ENCODE measurements around the gene ZNF362.
"Not testable (repeated sequence)": the region's sequence is repeated elsewhere in the genome, so short reads cannot be mapped to it uniquely, and the experiment has no call there.

ZNF362 gene

DNA sequence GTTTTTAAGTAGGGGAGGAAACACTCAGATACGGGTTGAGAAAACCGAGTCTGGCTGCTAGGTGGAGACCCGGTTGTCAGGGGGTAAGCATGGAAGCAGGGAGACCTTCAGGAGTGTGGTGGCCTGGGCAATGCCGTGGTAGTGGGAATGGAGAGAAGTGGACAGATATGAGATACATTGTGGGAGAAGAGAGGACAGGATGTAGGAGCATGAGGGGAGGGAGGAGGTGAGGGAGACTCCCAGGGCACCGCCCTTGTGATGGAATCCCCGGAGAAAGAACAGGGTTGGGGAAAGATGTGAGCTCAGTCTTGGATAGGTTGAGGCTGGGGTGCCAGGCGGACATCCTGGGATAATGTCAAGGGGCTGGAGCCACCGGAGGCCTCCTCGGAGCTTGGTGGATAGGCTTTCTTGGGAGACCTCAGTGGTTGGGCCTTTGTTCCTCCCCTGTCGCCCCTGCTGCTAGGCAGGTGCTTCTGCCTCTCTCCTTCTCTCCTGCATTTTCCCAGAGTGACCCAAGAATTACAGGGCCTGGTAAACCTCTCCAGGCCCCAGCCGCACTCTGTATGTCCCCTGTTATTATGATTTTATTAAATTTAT, 21.3 kb downstream of the ZNF362 start:
- no peak overlapping the region for H3K4me3 ChIP-seq (ENCODE audit: low read length)
- no peaks in the 10 kb centered on the region for H3K27me3 ChIP-seq (ENCODE audit: control insufficient read depth, insufficient read depth, low read length)
- H3K36me3 ChIP-seq (ENCODE audit: control insufficient read depth, low read depth, low read length), result peaks cover 18% of the 10 kb centered on the region

GRCh38 chr1:33280091-33280661, 23.9 kb downstream of the ZNF362 start:
- no peak overlapping the region for H3K9ac ChIP-seq (ENCODE audit: low read length)
- no peaks in the 10 kb centered on the region for H3K27me3 ChIP-seq (ENCODE audit: control insufficient read depth, insufficient read depth, low read length)
- H3K4me1 ChIP-seq (ENCODE audit: control insufficient read depth, low read depth, low read length), result no peaks in the 10 kb centered on the region
- no peak overlapping the region for H3K27ac ChIP-seq (ENCODE audit: low read length)
- no peaks in the 10 kb centered on the region for H3K9me3 ChIP-seq (ENCODE audit: control insufficient read depth, low read depth, low read length)
- peaks cover 34% of the 10 kb centered on the region for H3K36me3 ChIP-seq (ENCODE audit: control insufficient read depth, low read depth, low read length)
- H3K4me3 ChIP-seq (ENCODE audit: low read length), result no peak overlapping the region

More for the DNA sequence above, 21.3 kb downstream of the ZNF362 start:
- no peak overlapping the region for H3K9ac ChIP-seq (ENCODE audit: low read length)
- no peaks in the 10 kb centered on the region for H3K9me3 ChIP-seq (ENCODE audit: control insufficient read depth, low read depth, low read length)
- peaks cover 4% of the 10 kb centered on the region for H3K4me1 ChIP-seq (ENCODE audit: control insufficient read depth, low read depth, low read length)
- H3K27ac ChIP-seq (ENCODE audit: low read length), result no peak overlapping the region

DNA sequence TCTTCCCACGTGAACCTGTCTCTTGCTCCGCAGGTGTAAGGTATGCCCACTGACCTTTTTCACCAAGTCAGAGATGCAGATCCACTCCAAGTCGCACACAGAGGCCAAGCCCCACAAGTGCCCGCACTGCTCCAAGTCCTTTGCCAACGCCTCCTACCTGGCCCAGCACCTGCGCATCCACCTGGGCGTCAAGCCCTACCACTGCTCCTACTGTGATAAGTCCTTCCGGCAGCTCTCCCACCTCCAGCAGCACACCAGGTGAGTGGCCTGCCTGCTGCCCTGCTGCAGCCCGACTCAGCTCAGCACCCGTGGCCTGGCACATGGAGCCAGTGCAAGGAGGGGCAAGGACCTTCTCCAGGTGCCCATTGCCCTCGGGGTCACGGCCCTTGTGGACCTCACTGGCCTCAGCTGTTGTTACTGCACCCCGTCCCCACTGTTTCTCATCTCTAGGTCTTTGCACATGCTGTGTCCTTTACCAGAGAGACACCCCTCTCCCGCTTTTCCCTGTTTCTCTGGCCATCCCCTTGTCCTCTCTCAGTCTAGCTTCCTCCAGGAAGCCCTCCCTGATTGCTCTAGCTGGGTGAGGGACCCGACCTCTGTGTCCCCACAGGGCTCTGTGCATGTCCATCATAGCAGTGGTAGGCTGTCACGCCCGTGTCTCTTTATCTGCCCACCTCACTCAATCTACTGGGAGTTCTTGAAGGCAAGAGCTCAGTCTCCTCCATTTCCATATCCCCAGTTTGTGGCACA, 25.4 kb downstream of the ZNF362 start:
- Histone ChIP-seq H3K27me3 (ENCODE audit: control insufficient read depth, insufficient read depth, low read length) (no peaks in the 10 kb centered on the region), H3K36me3 (ENCODE audit: control insufficient read depth, low read depth, low read length) (peaks cover 34% of the 10 kb centered on the region), H3K9me3 (ENCODE audit: control insufficient read depth, low read depth, low read length) (no peaks in the 10 kb centered on the region), H3K4me3 (ENCODE audit: low read length) (no peak overlapping the region), H3K27ac (ENCODE audit: low read length) (no peak overlapping the region), H3K9ac (ENCODE audit: low read length) (no peak overlapping the region), H3K4me1 (ENCODE audit: control insufficient read depth, low read depth, low read length) (no peaks in the 10 kb centered on the region)

DNA sequence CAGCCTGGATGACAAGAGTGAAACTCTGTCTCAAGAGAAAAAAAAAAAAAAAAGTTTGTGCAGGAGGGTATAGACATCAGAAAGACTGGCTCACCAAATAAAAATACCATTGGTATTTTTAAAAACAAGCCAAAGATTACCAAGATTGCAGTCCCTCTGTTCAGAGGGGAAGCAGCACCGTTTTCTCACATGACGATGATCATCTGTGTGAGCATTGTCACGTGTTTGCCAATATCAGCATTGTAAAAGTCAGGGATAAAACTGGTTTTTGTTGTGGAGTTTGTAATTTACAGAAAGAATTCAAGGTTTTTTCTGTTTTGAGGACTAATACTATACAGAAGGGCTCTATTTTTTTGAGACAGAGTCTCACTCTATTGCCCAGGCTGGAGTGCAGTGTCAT, 26.5 kb downstream of the ZNF362 start:
- Histone ChIP-seq H3K27ac (ENCODE audit: low read length) (no peak overlapping the region), H3K9ac (ENCODE audit: low read length) (no peak overlapping the region), H3K4me1 (ENCODE audit: control insufficient read depth, low read depth, low read length) (no peaks in the 10 kb centered on the region), H3K36me3 (ENCODE audit: control insufficient read depth, low read depth, low read length) (peaks cover 29% of the 10 kb centered on the region), H3K27me3 (ENCODE audit: control insufficient read depth, insufficient read depth, low read length) (no peaks in the 10 kb centered on the region), H3K9me3 (ENCODE audit: control insufficient read depth, low read depth, low read length) (no peaks in the 10 kb centered on the region), H3K4me3 (ENCODE audit: low read length) (no peak overlapping the region)

DNA sequence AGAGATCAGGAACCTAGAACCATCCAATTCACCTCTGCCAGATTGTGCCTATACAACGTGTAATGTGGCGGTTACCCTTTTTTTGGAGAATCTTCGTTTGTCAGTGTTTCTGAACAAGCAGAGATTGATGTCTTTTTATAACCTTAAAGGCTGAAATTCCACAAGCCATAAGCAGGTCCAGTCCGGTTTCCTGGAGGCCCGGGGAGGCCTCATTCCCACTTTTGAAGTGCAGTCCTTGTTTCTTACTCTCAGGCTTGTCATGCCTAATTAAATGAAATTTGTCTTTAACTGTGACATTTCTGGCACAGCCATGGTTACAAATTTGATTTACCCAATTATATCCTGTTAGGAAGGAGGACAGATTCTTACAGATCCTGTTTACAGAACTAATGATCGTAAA, 27.8 kb downstream of the ZNF362 start:
- H3K4me1 ChIP-seq (ENCODE audit: control insufficient read depth, low read depth, low read length), result no peaks in the 10 kb centered on the region
- H3K27me3 ChIP-seq (ENCODE audit: control insufficient read depth, insufficient read depth, low read length), result no peaks in the 10 kb centered on the region
- H3K9me3 ChIP-seq (ENCODE audit: control insufficient read depth, low read depth, low read length), result no peaks in the 10 kb centered on the region
- H3K9ac ChIP-seq (ENCODE audit: low read length), result no peak overlapping the region
- H3K27ac ChIP-seq (ENCODE audit: low read length), result no peak overlapping the region
- peaks cover 26% of the 10 kb centered on the region for H3K36me3 ChIP-seq (ENCODE audit: control insufficient read depth, low read depth, low read length)
- no peak overlapping the region for H3K4me3 ChIP-seq (ENCODE audit: low read length)

- peaks cover 21% of the 10 kb centered on the region for H3K36me3 ChIP-seq (ENCODE audit: control insufficient read depth, low read depth, low read length)
- H3K9ac ChIP-seq (ENCODE audit: low read length), result no peak overlapping the region
- H3K9me3 ChIP-seq (ENCODE audit: control insufficient read depth, low read depth, low read length), result no peaks in the 10 kb centered on the region
- no peak overlapping the region for H3K4me3 ChIP-seq (ENCODE audit: low read length)
- H3K4me1 ChIP-seq (ENCODE audit: control insufficient read depth, low read depth, low read length), result no peaks in the 10 kb centered on the region
- H3K27ac ChIP-seq (ENCODE audit: low read length), result no peak overlapping the region
- H3K27me3 ChIP-seq (ENCODE audit: control insufficient read depth, insufficient read depth, low read length), result no peaks in the 10 kb centered on the region
Measured at GRCh38 chr1:33286451-33287185, 30.3 kb downstream of the ZNF362 start.

- Histone ChIP-seq H3K27me3 (ENCODE audit: control insufficient read depth, insufficient read depth, low read length) (no peaks in the 10 kb centered on the region), H3K9me3 (ENCODE audit: control insufficient read depth, low read depth, low read length) (no peaks in the 10 kb centered on the region), H3K4me1 (ENCODE audit: control insufficient read depth, low read depth, low read length) (no peaks in the 10 kb centered on the region), H3K36me3 (ENCODE audit: control insufficient read depth, low read depth, low read length) (peaks cover 16% of the 10 kb centered on the region), H3K4me3 (ENCODE audit: low read length) (no peak overlapping the region), H3K27ac (ENCODE audit: low read length) (no peak overlapping the region), H3K9ac (ENCODE audit: low read length) (no peak overlapping the region)
Measured at GRCh38 chr1:33287317-33287716, 31.0 kb downstream of the ZNF362 start.

DNA sequence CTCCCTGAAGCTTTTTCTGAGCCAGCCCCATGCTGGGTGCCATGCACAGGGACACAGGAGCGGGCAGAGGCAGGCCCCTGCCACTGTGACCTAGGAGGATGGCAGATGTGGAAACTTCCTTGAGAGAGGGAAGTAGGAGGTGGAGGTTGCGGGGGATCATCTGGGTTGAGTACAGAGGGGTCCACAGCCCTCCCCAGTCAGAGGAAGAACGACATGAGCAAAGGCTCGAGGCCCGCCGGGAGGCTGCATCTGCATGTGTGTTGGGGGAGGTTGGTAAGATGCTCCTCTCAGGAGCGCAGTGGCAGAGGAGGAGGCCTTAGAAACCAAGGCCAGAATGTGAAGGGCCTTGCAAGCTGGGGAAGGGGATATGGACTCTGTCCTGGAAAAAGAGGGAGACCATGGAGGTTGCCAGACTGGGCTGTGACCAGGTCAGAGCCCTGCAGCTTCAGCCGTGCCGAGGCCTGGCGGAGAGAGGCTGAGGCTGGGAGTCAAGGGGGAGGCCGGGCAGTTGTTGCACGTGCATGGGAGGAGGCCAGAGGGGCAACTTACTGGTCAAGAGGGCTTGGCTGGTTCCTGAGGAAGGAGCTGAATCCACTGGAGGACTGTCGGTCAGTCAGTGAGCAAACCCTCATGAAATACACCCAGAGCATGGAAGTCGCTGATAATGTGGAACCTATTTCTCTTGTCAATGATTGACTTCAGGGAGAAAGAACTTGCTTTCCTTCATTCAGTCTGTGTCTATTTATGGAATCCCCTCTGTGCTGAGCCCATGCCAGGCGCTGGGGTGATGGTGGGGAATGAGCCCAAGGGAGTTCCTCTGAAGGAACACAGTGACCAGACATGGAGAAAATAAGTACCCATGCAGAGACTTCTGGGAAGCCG, 32.9 kb downstream of the ZNF362 start:
- Histone ChIP-seq H3K4me3 (ENCODE audit: low read length) (no peak overlapping the region), H3K4me1 (ENCODE audit: control insufficient read depth, low read depth, low read length) (no peaks in the 10 kb centered on the region), H3K27ac (ENCODE audit: low read length) (no peak overlapping the region), H3K27me3 (ENCODE audit: control insufficient read depth, insufficient read depth, low read length) (no peaks in the 10 kb centered on the region), H3K36me3 (ENCODE audit: control insufficient read depth, low read depth, low read length) (peaks cover 3% of the 10 kb centered on the region), H3K9ac (ENCODE audit: low read length) (no peak overlapping the region), H3K9me3 (ENCODE audit: control insufficient read depth, low read depth, low read length) (no peaks in the 10 kb centered on the region)

- Histone ChIP-seq H3K4me1 (ENCODE audit: control insufficient read depth, low read depth, low read length) (no peaks in the 10 kb centered on the region), H3K4me3 (ENCODE audit: low read length) (no peak overlapping the region), H3K9ac (ENCODE audit: low read length) (no peak overlapping the region), H3K27me3 (ENCODE audit: control insufficient read depth, insufficient read depth, low read length) (no peaks in the 10 kb centered on the region), H3K27ac (ENCODE audit: low read length) (no peak overlapping the region), H3K9me3 (ENCODE audit: control insufficient read depth, low read depth, low read length) (no peaks in the 10 kb centered on the region), H3K36me3 (ENCODE audit: control insufficient read depth, low read depth, low read length) (peaks cover 2% of the 10 kb centered on the region)
Measured at GRCh38 chr1:33289858-33290154, 33.5 kb downstream of the ZNF362 start.

GRCh38 chr1:33290615-33291014, 34.3 kb downstream of the ZNF362 start:
- not testable (repeated sequence) for H3K4me3 ChIP-seq (ENCODE audit: low read length); H3K27me3 ChIP-seq (ENCODE audit: control insufficient read depth, insufficient read depth, low read length); H3K4me1 ChIP-seq (ENCODE audit: control insufficient read depth, low read depth, low read length); H3K27ac ChIP-seq (ENCODE audit: low read length); H3K9ac ChIP-seq (ENCODE audit: low read length); H3K36me3 ChIP-seq (ENCODE audit: control insufficient read depth, low read depth, low read length); H3K9me3 ChIP-seq (ENCODE audit: control insufficient read depth, low read depth, low read length)

- peaks cover 3% of the 10 kb centered on the region for H3K4me1 ChIP-seq (ENCODE audit: control insufficient read depth, low read depth, low read length)
Measured at GRCh38 chr1:33292726-33293340, 36.5 kb downstream of the ZNF362 start.

More at GRCh38 chr1:33292726-33293340, 36.5 kb downstream of the ZNF362 start:
- Histone ChIP-seq H3K27me3 (ENCODE audit: control insufficient read depth, insufficient read depth, low read length) (no peaks in the 10 kb centered on the region), H3K9me3 (ENCODE audit: control insufficient read depth, low read depth, low read length) (no peaks in the 10 kb centered on the region), H3K36me3 (ENCODE audit: control insufficient read depth, low read depth, low read length) (peaks cover 14% of the 10 kb centered on the region), H3K9ac (ENCODE audit: low read length) (no peak overlapping the region), H3K27ac (ENCODE audit: low read length) (no peak overlapping the region), H3K4me3 (ENCODE audit: low read length) (no peak overlapping the region)

All from iPS-18a (cell line).